Parathyroid adenoma (tissue), 2 donors: Measurements from ENCODE around the gene PIWIL4.

Experiments used
- H2AFZ ChIP-seq: fragments of 300-600 bp; sonication (generic); one replicate; pipeline ENCODE4 v1.7.0; 2017; ENCODE audit warnings: antibody characterized with exemption, mild to moderate bottlenecking
- H3K27ac ChIP-seq: fragments of 300-600 bp; sonication (generic); one replicate; pipeline ENCODE4 v1.7.0; 2017
- H3K27me3 ChIP-seq: fragments of 300-600 bp; sonication (generic); one replicate; pipeline ENCODE4 v1.7.0; 2017; ENCODE audit warnings: low read length; ENCODE audit not compliant: control insufficient read depth, insufficient read depth
- H3K36me3 ChIP-seq: fragments of 300-600 bp; sonication (generic); one replicate; pipeline ENCODE4 v1.7.0; 2017; ENCODE audit warnings: low read length; ENCODE audit not compliant: control insufficient read depth, insufficient read depth
- H3K4me1 ChIP-seq: fragments of 300-600 bp; sonication (generic); one replicate; pipeline ENCODE4 v1.7.0; 2017; ENCODE audit warnings: control low read depth
- H3K4me2 ChIP-seq: fragments of 300-600 bp; sonication (generic); one replicate; pipeline ENCODE4 v1.7.0; 2017; ENCODE audit warnings: low read length
- H3K4me3 ChIP-seq: fragments of 300-600 bp; sonication (generic); one replicate; pipeline ENCODE4 v1.7.0; 2017; ENCODE audit warnings: low read depth, low read length
- H3K79me2 ChIP-seq: fragments of 300-600 bp; sonication (generic); one replicate; pipeline ENCODE4 v1.7.0; 2017; ENCODE audit warnings: control low read depth
- H3K9ac ChIP-seq: fragments of 300-600 bp; sonication (generic); one replicate; pipeline ENCODE4 v1.7.0; 2017; ENCODE audit warnings: mild to moderate bottlenecking
- H3K9me3 ChIP-seq: fragments of 300-600 bp; sonication (generic); one replicate; pipeline ENCODE4 v1.7.0; 2017; ENCODE audit warnings: low read length; ENCODE audit not compliant: control insufficient read depth
- CTCF ChIP-seq: fragments of 300-600 bp; sonication (generic); IDR thresholded peaks from one replicate; pipeline ENCODE4 v1.7.0; 2017; ENCODE audit warnings: antibody characterized with exemption, mild to moderate bottlenecking
- donor health status: primary hyperparathyroidism.

PIWIL4 gene

GRCh38 chr11:94632356-94632755 lies 65.2 kb downstream of the PIWIL4 start:
- Histone ChIP-seq H3K9me3 (no peaks in the 10 kb centered on the region), H3K79me2 (no peaks in the 10 kb centered on the region), H3K27ac (no peak overlapping the region), H3K9ac (no peak overlapping the region), H3K4me1 (no peaks in the 10 kb centered on the region), H2AFZ (no peak overlapping the region), H3K4me2 (no peak overlapping the region), H3K36me3 (no peaks in the 10 kb centered on the region), H3K27me3 (no peaks in the 10 kb centered on the region), H3K4me3 (no peak overlapping the region)
- no peak for TF ChIP-seq CTCF

GRCh38 chr11:94635072-94635471 lies 67.9 kb downstream of the PIWIL4 start:
- H3K4me1 ChIP-seq, result no peaks in the 10 kb centered on the region
- H3K9ac ChIP-seq, result no peak overlapping the region
- H3K9me3 ChIP-seq, result no peaks in the 10 kb centered on the region
- H2AFZ ChIP-seq, result no peak overlapping the region
- H3K4me2 ChIP-seq, result no peak overlapping the region
- H3K36me3 ChIP-seq, result no peaks in the 10 kb centered on the region
- no peak overlapping the region for H3K27ac ChIP-seq
- H3K79me2 ChIP-seq, result no peaks in the 10 kb centered on the region
- H3K27me3 ChIP-seq, result no peaks in the 10 kb centered on the region
- TF ChIP-seq CTCF, result no peak
- no peak overlapping the region for H3K4me3 ChIP-seq

- TF ChIP-seq CTCF, result no peak
- Histone ChIP-seq H3K4me1 (no peaks in the 10 kb centered on the region), H3K4me2 (no peak overlapping the region), H3K27me3 (no peaks in the 10 kb centered on the region), H3K36me3 (no peaks in the 10 kb centered on the region), H3K9me3 (no peaks in the 10 kb centered on the region), H2AFZ (no peak overlapping the region), H3K4me3 (no peak overlapping the region), H3K9ac (no peak overlapping the region), H3K79me2 (no peaks in the 10 kb centered on the region), H3K27ac (no peak overlapping the region)
Observed at GRCh38 chr11:94636388-94636949, 69.3 kb downstream of the PIWIL4 start.

- H3K27me3 ChIP-seq, result no peaks in the 10 kb centered on the region
- H3K9me3 ChIP-seq, result no peaks in the 10 kb centered on the region
- no peak for TF ChIP-seq CTCF
- no peak overlapping the region for H3K4me2 ChIP-seq
- no peak overlapping the region for H3K4me3 ChIP-seq
- no peak overlapping the region for H2AFZ ChIP-seq
- no peaks in the 10 kb centered on the region for H3K36me3 ChIP-seq
- no peak overlapping the region for H3K27ac ChIP-seq
- no peaks in the 10 kb centered on the region for H3K4me1 ChIP-seq
- no peak overlapping the region for H3K9ac ChIP-seq
- no peaks in the 10 kb centered on the region for H3K79me2 ChIP-seq
Observed at GRCh38 chr11:94638301-94638901, 71.2 kb downstream of the PIWIL4 start.

- H3K27ac ChIP-seq, result no peak overlapping the region
- H2AFZ ChIP-seq, result no peak overlapping the region
- no peak overlapping the region for H3K4me2 ChIP-seq
- H3K9ac ChIP-seq, result no peak overlapping the region
- no peaks in the 10 kb centered on the region for H3K79me2 ChIP-seq
- H3K4me3 ChIP-seq, result no peak overlapping the region
- H3K27me3 ChIP-seq, result no peaks in the 10 kb centered on the region
- no peaks in the 10 kb centered on the region for H3K4me1 ChIP-seq
- no peak for TF ChIP-seq CTCF
- no peaks in the 10 kb centered on the region for H3K36me3 ChIP-seq
- no peaks in the 10 kb centered on the region for H3K9me3 ChIP-seq
Observed at GRCh38 chr11:94638902-94639373, 71.8 kb downstream of the PIWIL4 start.
